ENCODE results near the gene BACH1.

BACH1 gene

DNA sequence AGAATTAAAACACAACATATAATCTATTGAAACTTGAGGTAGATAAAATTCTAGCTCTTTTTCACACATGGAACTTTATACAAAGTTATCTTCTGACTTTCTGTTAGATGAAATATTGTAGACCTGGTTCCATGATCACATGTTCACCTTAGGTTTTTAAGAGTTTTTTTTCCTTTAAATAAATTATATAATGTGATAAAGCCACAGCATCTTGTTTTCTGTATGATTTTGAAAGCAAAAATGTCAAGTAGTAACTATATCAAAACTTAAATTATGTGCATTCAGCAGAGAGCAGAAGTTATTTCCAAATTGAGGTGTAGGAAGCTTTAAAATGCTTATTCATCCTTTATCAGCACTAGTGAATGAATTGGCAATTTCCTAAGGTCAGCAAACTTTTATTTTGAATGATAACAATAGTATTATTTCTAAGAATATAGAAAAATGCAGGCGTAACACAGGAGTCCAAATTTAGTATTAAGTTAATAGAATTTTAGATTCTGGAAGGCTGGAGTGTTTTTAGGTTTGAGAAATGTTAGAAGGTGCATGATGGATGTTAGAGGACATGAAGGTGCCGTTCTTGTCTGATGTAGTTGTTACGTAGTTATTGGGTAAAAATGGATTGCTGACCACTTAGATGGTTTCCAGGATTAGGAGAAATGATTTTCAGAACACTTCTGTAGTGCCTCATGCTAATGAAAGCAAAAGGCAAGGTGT, 17.5 kb downstream of the BACH1 start:
- peak; percentile 69 for DNase-seq

DNA sequence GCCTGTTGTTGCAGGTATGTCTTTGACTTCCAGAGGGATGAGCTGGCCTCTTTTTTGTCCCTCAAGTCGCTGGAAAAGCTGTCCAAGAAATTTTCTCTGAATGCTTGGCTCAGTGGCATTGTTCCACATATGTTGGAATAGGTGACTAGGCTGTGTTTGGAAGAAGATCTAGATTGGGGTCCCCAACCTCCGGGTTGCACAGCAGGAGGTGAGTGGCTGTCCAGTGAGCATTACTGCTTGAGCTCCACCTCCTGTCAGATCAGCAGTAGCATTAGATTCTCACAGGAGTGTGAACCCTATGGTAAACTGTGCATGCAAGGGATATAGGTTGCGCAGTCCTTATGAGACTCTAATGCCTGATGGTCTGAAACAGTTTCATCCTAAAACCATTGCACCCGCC, 18.1 kb downstream of the BACH1 start:
- no peak for DNase-seq

GRCh38 chr21:29318354-29318753, 19.6 kb downstream of the BACH1 start:
- DNase-seq, result no peak

DNA sequence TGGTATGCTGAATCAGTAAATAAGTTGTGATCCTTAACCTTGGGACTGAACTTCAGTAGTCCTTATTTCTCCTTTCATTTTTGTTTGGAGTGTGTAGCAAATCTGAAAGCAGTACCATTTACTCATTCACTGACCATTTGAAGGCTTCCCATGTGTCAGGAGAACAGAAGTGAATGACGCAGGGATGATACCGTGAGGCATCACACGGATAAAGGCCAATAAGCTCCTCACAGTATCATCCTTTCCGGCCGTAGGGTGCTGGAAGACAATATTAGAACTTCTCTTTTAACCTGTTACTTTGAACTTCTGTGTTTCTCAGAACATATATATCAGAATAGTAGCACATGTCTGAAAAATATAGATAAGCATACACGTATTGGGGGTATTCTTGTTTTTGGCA, 21.3 kb downstream of the BACH1 start:
- DNase-seq, result peak; percentile 83

- no peak for DNase-seq
These were observed 22.5 kb downstream of the BACH1 start for GRCh38 chr21:29321217-29321616.

- peak; percentile 67 for DNase-seq
These were observed 23.5 kb downstream of the BACH1 start for GRCh38 chr21:29321932-29322928.

DNA sequence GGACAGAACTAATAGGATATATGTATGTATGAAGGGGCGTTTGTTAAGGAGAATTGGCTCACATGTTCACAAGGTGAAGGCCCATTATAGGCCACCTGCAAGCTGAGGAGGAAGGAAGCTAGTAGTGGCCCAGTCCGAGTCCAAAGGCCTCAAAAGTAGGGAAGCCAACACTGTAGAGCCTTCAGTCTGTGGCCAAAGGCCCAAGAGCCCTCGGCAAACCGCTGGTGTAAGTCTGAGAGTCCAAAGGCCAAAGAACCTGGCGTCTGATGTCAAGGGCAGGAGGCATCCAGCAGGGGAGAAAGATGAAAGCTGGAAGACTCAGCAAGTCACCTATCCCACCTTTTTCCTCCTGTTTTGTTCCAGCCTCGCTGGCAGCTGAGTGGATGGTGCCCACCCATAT, 24.5 kb downstream of the BACH1 start:
- DNase-seq, result no peak

DNA sequence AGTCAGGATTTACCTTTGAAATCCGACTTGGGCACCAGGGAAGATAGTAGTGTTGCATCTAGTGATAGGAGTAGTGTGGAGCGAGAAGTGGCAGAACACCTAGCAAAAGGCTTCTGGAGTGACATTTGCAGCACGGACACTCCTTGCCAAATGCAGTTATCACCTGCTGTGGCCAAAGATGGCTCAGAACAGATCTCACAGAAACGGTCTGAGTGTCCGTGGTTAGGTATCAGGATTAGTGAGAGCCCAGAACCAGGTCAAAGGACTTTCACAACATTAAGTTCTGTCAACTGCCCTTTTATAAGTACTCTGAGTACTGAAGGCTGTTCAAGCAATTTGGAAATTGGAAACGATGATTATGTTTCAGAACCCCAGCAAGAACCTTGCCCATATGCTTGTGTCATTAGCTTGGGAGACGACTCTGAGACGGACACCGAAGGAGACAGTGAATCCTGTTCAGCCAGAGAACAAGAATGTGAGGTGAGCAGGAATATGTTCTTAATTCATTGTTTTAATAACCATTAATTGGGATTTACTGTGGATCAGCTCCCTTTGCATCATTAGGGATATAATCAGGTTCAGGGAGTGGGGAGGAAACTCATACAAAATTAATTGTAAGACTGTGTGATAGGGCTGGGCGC, 28.3 kb downstream of the BACH1 start:
- DNase-seq, result no peak

GRCh38 chr21:29329406-29329805, 30.7 kb downstream of the BACH1 start:
- no peak for DNase-seq

- no peak for DNase-seq
These were observed 32.1 kb downstream of the BACH1 start for GRCh38 chr21:29330797-29331196.

- DNase-seq, result no peak
These were observed 34.0 kb downstream of the BACH1 start for GRCh38 chr21:29332461-29333362.

DNA sequence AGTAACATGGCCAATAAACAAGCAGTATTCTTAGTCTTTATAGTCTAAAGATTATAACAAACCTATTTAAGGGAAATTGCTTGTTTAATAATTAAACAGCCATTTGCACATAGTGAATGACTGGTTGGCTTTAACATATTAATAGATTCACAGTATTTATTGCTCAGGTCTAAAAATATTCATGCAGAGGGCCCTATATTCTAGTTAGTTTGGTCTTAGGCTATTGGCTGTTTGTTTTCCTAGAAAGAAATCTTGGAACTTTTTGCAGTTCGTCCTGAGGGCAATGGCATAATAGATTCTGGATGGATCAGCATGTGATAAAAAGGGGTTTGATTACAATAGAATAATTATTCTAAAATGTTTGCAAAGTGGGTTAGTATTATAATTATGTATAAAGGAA, 34.7 kb downstream of the BACH1 start:
- DNase-seq, result no peak

- DNase-seq, result peak; percentile 64
These were observed 36.2 kb downstream of the BACH1 start for GRCh38 chr21:29334717-29335428.

GRCh38 chr21:29335720-29336119, 37.0 kb downstream of the BACH1 start:
- no peak for DNase-seq

DNA sequence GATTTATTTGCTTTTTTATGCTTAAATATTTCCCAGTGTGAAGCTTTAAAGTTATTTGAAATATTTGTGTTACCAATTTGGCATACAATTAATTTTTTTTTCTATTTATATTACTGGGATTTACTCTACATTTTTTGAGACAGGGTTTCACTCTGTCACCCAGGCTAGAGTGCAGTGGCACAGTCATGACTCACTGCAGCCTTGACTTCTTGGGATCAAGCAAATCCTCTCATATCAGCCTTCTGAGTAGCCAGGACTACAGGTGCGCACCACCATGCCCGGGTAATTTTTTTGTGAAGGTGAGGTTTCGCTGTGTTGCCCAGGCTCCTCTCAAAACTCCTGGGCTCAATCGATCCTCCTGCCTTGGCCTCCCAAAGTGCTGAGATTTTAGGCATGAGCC, 39.5 kb downstream of the BACH1 start:
- no peak for DNase-seq

GRCh38 chr21:29340228-29340627, 41.5 kb downstream of the BACH1 start:
- no peak for DNase-seq

GRCh38 chr21:29342363-29342957, 43.7 kb downstream of the BACH1 start:
- no peak for DNase-seq

GRCh38 chr21:29343519-29343918, 44.8 kb downstream of the BACH1 start:
- DNase-seq, result no peak

GRCh38 chr21:29346281-29346680, 47.6 kb downstream of the BACH1 start:
- DNase-seq, result no peak

DNA sequence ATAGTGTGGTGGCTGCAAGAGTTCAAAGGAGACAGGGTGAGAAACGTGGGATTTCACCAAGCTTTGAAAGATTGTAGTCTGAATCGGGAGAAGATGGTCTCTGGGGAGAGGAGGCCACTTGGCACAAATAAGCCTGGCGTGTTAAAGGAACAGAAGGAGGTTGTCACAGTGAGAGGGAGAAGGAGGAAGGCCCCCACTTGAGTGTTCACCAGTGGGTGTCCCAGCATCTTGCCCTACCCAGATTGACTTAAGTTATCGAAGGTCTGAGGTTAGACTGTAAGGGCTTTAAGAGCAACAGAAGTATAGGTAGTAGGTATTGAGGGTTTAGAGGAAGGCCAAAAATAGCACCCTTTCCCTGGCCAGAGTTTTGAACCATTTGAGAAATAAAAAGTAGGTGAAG, 48.0 kb downstream of the BACH1 start:
- no peak for DNase-seq

GRCh38 chr21:29347274-29347681, 48.6 kb downstream of the BACH1 start:
- DNase-seq, result no peak
